Measurements from ENCODE around the gene MRPS22. TPM values are rescaled to one million over a fixed set of nuclear protein-coding genes. Genes with fewer than 3 reads are reported as not detected.
"Not testable (repeated sequence)": the region's sequence is repeated elsewhere in the genome, so short reads cannot be mapped to it uniquely, and the experiment has no call there.

Gene MRPS22
- total RNA-seq, 2 donors from 2014 or later = 63.3 to 67.9 TPM

DNA sequence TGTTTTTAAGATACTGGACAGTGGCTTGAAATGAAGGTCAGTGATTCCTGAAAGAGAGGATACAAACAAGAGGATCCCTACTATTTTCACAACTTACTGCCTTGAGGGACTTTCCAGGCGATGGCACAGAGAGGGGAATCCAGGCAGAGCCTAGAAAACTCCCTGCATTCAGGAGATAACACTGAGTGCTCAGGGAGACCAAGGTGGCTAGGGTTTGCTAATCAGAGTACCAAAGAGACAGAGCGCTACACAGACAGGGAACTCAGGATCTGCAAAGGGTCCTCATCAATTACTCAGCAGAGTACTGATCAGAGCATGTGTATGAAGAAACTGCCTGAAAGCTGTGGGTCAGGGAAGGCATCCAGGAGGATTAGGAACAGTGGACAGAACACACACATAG lies 11.7 kb upstream of the MRPS22 start:
- DNase-seq = no peak
- Histone ChIP-seq H3K9me3 (no peaks in the 10 kb centered on the region), H3K4me1 (no peaks in the 10 kb centered on the region), H3K27ac (no peak overlapping the region), H3K4me3 (no peak overlapping the region), H3K27me3 (peaks cover 9% of the 10 kb centered on the region), H3K36me3 (no peaks in the 10 kb centered on the region), H3K9ac (ENCODE audit: low read depth in 2 of 2, low read length in 2 of 2) (no peak overlapping the region)
- TF ChIP-seq CTCF (IDR thresholded peaks at IDR 0.05) = no peak
- intact Hi-C loops (cut with DNase I) = no loop called here

DNA sequence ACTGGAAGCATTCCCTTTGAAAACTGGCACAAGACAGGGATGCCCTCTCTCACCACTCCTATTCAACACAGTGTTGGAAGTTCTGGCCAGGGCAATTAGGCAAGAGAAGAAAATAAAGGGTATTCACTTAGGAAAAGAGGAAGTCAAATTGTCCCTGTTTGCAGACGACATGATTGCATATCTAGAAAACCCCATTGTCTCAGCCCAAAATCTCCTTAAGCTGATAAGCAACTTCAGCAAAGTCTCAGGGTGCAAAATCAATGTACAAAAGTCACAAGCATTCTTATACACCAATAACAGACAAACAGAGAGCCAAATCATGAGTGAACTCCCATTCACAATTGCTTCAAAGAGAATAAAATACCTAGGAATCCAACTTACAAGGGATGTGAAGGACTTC lies 9.1 kb upstream of the MRPS22 start:
- H3K4me1 ChIP-seq; H3K4me3 ChIP-seq; intact Hi-C loops (cut with DNase I): not testable (repeated sequence)

GRCh38 chr3:139338405-139338804 lies 5.4 kb upstream of the MRPS22 start:
- H3K9me3 ChIP-seq = no peaks in the 10 kb centered on the region
- no peaks in the 10 kb centered on the region for H3K27me3 ChIP-seq
- no peaks in the 10 kb centered on the region for H3K4me1 ChIP-seq
- H3K36me3 ChIP-seq = no peaks in the 10 kb centered on the region
- no peak overlapping the region for H3K27ac ChIP-seq
- DNase-seq = no peak
- no peak overlapping the region for H3K9ac ChIP-seq (ENCODE audit: low read depth in 2 of 2, low read length in 2 of 2)
- no peak for TF ChIP-seq CTCF (IDR thresholded peaks at IDR 0.05)
- intact Hi-C loops (cut with DNase I) = no loop called here
- no peak overlapping the region for H3K4me3 ChIP-seq

More for the DNA sequence above, 9.1 kb upstream of the MRPS22 start:
- not testable (repeated sequence) for H3K36me3 ChIP-seq; H3K9ac ChIP-seq (ENCODE audit: low read depth in 2 of 2, low read length in 2 of 2); H3K27me3 ChIP-seq; H3K9me3 ChIP-seq; H3K27ac ChIP-seq; DNase-seq

DNA sequence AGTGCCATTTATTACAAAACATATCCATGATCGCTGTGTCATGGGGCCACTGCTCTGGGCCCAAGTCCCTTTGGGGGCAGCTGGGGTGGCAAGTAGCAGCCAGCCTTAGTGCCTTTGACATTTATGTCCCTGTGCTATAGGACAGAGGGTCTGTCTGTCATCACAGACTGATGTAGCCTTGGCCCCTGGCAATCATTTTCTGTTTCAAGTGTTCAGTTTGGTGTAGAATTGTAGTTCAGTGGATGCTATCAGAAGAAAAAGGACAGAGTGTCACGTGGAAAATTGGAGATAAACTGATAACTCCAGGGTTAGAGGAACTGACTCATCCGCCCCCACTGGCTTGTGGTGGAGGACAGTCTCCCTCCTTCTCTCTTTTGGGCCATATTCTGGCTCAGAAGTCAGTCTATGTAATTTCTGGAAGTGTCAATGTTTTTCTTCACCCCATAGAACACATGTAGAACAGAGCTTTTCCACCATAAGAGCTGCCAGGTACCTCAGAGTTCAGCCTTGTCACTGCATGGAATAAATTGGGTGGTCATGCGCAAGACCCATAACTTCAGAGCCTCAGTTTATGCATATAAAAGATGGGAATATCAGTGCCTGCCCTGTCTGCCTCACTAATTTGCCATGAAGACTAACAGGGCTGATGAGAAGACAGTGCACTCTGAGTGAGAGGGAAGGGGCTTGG lies 4.5 kb upstream of the MRPS22 start:
- no peaks in the 10 kb centered on the region for H3K27me3 ChIP-seq
- no peak overlapping the region for H3K27ac ChIP-seq
- H3K9ac ChIP-seq (ENCODE audit: low read depth in 2 of 2, low read length in 2 of 2) = no peak overlapping the region
- no peaks in the 10 kb centered on the region for H3K9me3 ChIP-seq
- no peak for TF ChIP-seq CTCF (IDR thresholded peaks at IDR 0.05)
- no peak overlapping the region for H3K4me3 ChIP-seq
- intact Hi-C loops (cut with DNase I) = no loop called here
- no peaks in the 10 kb centered on the region for H3K4me1 ChIP-seq
- H3K36me3 ChIP-seq = no peaks in the 10 kb centered on the region
- no peak for DNase-seq

DNA sequence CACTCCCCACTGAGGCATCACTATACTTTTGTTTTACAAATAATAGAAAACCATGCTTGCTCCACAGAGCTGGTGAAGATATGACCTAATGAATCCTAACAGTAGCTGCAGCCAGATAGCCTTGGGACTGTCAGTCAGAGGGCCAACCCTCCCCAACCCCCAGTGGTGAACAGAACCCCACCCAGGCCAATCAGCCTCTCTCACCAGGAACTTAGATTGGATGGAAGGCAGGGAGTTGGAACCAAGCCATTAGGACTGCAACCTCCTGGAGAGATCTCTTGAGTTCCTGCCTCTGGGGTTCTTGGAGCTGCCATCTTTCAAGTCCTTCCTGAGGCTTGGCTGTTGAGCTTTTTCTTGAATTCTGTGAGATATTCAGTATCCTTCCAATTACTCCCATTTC lies 3.0 kb upstream of the MRPS22 start:
- intact Hi-C loops (cut with DNase I) = no loop called here
- DNase-seq = no peak
- no peaks in the 10 kb centered on the region for H3K9me3 ChIP-seq
- no peak overlapping the region for H3K27ac ChIP-seq
- no peaks in the 10 kb centered on the region for H3K36me3 ChIP-seq
- H3K4me3 ChIP-seq = no peak overlapping the region
- no peaks in the 10 kb centered on the region for H3K27me3 ChIP-seq
- peaks cover 7% of the 10 kb centered on the region for H3K4me1 ChIP-seq
- no peak for TF ChIP-seq CTCF (IDR thresholded peaks at IDR 0.05)
- H3K9ac ChIP-seq (ENCODE audit: low read depth in 2 of 2, low read length in 2 of 2) = no peak overlapping the region

DNA sequence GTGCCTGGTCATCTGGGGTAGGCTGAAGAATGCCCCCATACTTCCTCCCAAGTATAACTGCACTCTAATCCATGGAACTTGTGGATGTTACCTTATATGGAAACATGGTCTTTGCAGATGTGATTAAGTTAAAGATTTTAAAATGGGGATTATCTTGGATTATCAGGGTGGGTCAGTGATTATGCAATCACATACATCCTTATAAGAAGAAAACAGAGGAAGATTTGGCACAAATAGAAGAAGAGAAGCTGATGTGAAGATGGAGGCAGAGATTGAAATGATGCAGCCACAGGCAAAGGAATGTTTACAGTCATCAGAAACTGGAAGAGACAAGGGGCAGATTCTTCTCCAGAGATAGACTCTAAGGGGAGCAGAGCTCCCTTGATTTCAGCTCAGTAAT lies 1.8 kb upstream of the MRPS22 start:
- Histone ChIP-seq H3K36me3 (no peaks in the 10 kb centered on the region), H3K4me1 (peaks cover 9% of the 10 kb centered on the region), H3K27ac (no peak overlapping the region), H3K27me3 (no peaks in the 10 kb centered on the region), H3K9ac (ENCODE audit: low read depth in 2 of 2, low read length in 2 of 2) (no peak overlapping the region), H3K9me3 (no peaks in the 10 kb centered on the region), H3K4me3 (no peak overlapping the region)
- intact Hi-C loops (cut with DNase I) = no loop called here
- no peak for DNase-seq
- no peak for TF ChIP-seq CTCF (IDR thresholded peaks at IDR 0.05)

Data from colonic mucosa (tissue), 4 donors.